ENCODE data around the gene TCF7L1. TPM values are rescaled to one million over a fixed set of nuclear protein-coding genes. Genes with fewer than 3 reads are reported as not detected.

The TCF7L1 gene
- total and polyA plus RNA-seq, 9 of the 15 experiments (the other 6 are each of a cell fraction or from before 2014, with no cell fraction given), result 0.03 to 0.11 (median 0.07) TPM; not detected in 5

- TF ChIP-seq CEBPG (CRISPR knock-in tag; IDR thresholded peaks at IDR 0.05), result no peak
- TF ChIP-seq CEBPG (tag; conservative IDR thresholded peaks at IDR 0.05 in 1 of 2, IDR thresholded peaks at IDR 0.05 in 1 of 2), result no peak
- 0 out of 2 replicates have a peak, but pooled peaks have one; percentile 29 for TF ChIP-seq SMC3 (conservative IDR thresholded peaks at IDR 0.05; ENCODE audit: insufficient read depth, low read depth, low read length)
- no peak for TF ChIP-seq TARDBP (IDR thresholded peaks at IDR 0.05)
- no peak for TF ChIP-seq SMARCE1 (IDR thresholded peaks at IDR 0.05)
- TF ChIP-seq CREM (IDR thresholded peaks at IDR 0.05; ENCODE audit: low read depth), result 0 out of 2 replicates have a peak, but pooled peaks have one; percentile 6
- no peak for TF ChIP-seq ZNF75A (CRISPR knock-in tag; IDR thresholded peaks at IDR 0.05)
- peak; percentile 43 for TF ChIP-seq EGR1 (conservative IDR thresholded peaks at IDR 0.05)
- TF ChIP-seq TCF3 (CRISPR knock-in tag; IDR thresholded peaks at IDR 0.05), result no peak
- no peak for TF ChIP-seq ZNF561 (CRISPR knock-in tag; conservative IDR thresholded peaks at IDR 0.05)
- no peak for TF ChIP-seq ZNF431 (CRISPR knock-in tag; IDR thresholded peaks at IDR 0.05)
- no peak for TF ChIP-seq SMAD2 (IDR thresholded peaks at IDR 0.05; ENCODE audit: low read depth, low read length)
- no peak for TF ChIP-seq TAF7 (tag; IDR thresholded peaks at IDR 0.05)
- TF ChIP-seq POLR2H (tag; IDR thresholded peaks at IDR 0.05; ENCODE audit: low read depth), result no peak
- TF ChIP-seq ZNF586 (CRISPR knock-in tag; conservative IDR thresholded peaks at IDR 0.05), result no peak
- 0 out of 2 replicates have a peak, but pooled peaks have one; percentile 17 for TF ChIP-seq RB1 (IDR thresholded peaks at IDR 0.05; ENCODE audit: low read depth)
Measured at GRCh38 chr2:85132834-85133637, at the start of gene TCF7L1 (continued).

Measured in K562 (cell line).